ENCODE data around the gene ST3GAL3. TPM values are rescaled to one million over a fixed set of nuclear protein-coding genes. Genes with fewer than 3 reads are reported as not detected.

Gene ST3GAL3
- 10 to 100 TPM; 15.8 to 20.9 TPM for total RNA-seq

- Mint-ChIP-seq H3K4me3 (peak within 1 kb of the TSS; percentile 89), H3K27ac (peak within 1 kb of the TSS; percentile 83), H3K27me3 (no peaks in the 10 kb centered on the region), H3K4me1 (peaks cover 32% of the 10 kb centered on the region), H3K36me3 (ENCODE audit: low read depth) (peaks cover 29% of the 10 kb centered on the region), H3K9me3 (ENCODE audit: low read depth) (no peaks in the 10 kb centered on the region)
- CTCF ChIA-PET, result interaction anchor here (0.6 to 1.3 kb wide), 6 partner anchors 19 to 240 kb away, joined by 3 to 6 read pairs (median 3); partner anchors contain the start of genes IPO13 and KDM4A
- POLR2A ChIA-PET, result interaction anchor here (0.6 to 1.5 kb wide), 5 partner anchors 8 to 1014 kb away, joined by 3 to 13 read pairs (median 3); partner anchors contain the start of gene KDM4A
- peak; percentile 97 for DNase-seq
- peak; percentile 97 for ATAC-seq
- intact Hi-C loops (cut with DNase I, micrococcal nuclease), result loop anchor here (1.0 to 5.0 kb wide), 21 partner anchors 57 to 1245 kb away; partner anchors contain the start of genes IPO13 (in 2 of the 2), KDM4A (in 2 of the 2), ARTN (in 1 of the 2) and ATP6V0B (in 1 of the 2)
These were observed at the start of gene ST3GAL3 for GRCh38 chr1:43707190-43708001. TSS of gene ST3GAL3 (plus strand) at chr1:43707536. CDS start at chr1:43736263, 28,727 bp downstream.

- DNase-seq (no peak), ATAC-seq (no peak)
- Mint-ChIP-seq H3K9me3 (ENCODE audit: low read depth) (no peaks in the 10 kb centered on the region), H3K27me3 (no peaks in the 10 kb centered on the region), H3K4me1 (peaks cover 12% of the 10 kb centered on the region), H3K36me3 (ENCODE audit: low read depth) (peaks cover 60% of the 10 kb centered on the region), H3K27ac (no peak overlapping the region), H3K4me3 (no peak overlapping the region)
- intact Hi-C loops (cut with DNase I, micrococcal nuclease), result no loop called here
- POLR2A ChIA-PET, result interaction anchor here (1.8 kb wide), 1 partner anchor 9 kb away, joined by 6 read pairs; the partner anchor contains the start of gene KDM4A
- CTCF ChIA-PET, result interaction anchor here (0.9 to 1.2 kb wide), 2 partner anchors 15 kb away, joined by 4 read pairs; no protein-coding TSS in a partner anchor
These were observed 47.8 kb upstream of the ST3GAL3 start for GRCh38 chr1:43659212-43660166.

GRCh38 chr1:43660355-43660754, 47.0 kb upstream of the ST3GAL3 start:
- no peak overlapping the region for H3K27ac Mint-ChIP-seq
- H3K4me3 Mint-ChIP-seq, result no peak overlapping the region
- intact Hi-C loops (cut with DNase I, micrococcal nuclease), result no loop called here
- DNase-seq, result no peak
- ChIA-PET CTCF (interaction anchor here (0.9 kb wide), 1 partner anchor 16 kb away, joined by 4 read pairs; no protein-coding TSS in a partner anchor), POLR2A (interaction anchor here (0.6 kb wide), 1 partner anchor 133 kb away, joined by 3 read pairs; no protein-coding TSS in a partner anchor)
- H3K27me3 Mint-ChIP-seq, result no peaks in the 10 kb centered on the region
- peaks cover 58% of the 10 kb centered on the region for H3K36me3 Mint-ChIP-seq (ENCODE audit: low read depth)
- no peak for ATAC-seq
- H3K4me1 Mint-ChIP-seq, result peaks cover 15% of the 10 kb centered on the region
- no peaks in the 10 kb centered on the region for H3K9me3 Mint-ChIP-seq (ENCODE audit: low read depth)

GRCh38 chr1:43664369-43664768, 43.0 kb upstream of the ST3GAL3 start:
- Mint-ChIP-seq H3K27me3 (no peaks in the 10 kb centered on the region), H3K4me3 (no peak overlapping the region), H3K27ac (peak overlapping the region; percentile 21), H3K4me1 (peaks cover 15% of the 10 kb centered on the region), H3K9me3 (ENCODE audit: low read depth) (no peaks in the 10 kb centered on the region), H3K36me3 (ENCODE audit: low read depth) (peaks cover 73% of the 10 kb centered on the region)
- DNase-seq (no peak), ATAC-seq (peak; percentile 33)
- ChIA-PET CTCF (no interaction called here), POLR2A (interaction anchor here (0.6 kb wide), 1 partner anchor 50 kb away, joined by 3 read pairs; no protein-coding TSS in a partner anchor)
- intact Hi-C loops (cut with DNase I, micrococcal nuclease), result no loop called here

- DNase-seq (no peak), ATAC-seq (no peak)
- Mint-ChIP-seq H3K27ac (no peak overlapping the region), H3K4me1 (peaks cover 11% of the 10 kb centered on the region), H3K36me3 (ENCODE audit: low read depth) (peaks cover 75% of the 10 kb centered on the region), H3K9me3 (ENCODE audit: low read depth) (no peaks in the 10 kb centered on the region), H3K27me3 (no peaks in the 10 kb centered on the region), H3K4me3 (no peak overlapping the region)
- intact Hi-C loops (cut with DNase I, micrococcal nuclease), result no loop called here
- ChIA-PET POLR2A (interaction anchor here (1.2 to 1.6 kb wide), 2 partner anchors 14 to 16 kb away, joined by 5 to 7 read pairs; partner anchors contain the start of gene KDM4A), CTCF (interaction anchor here (1.1 to 1.7 kb wide), 4 partner anchors 8 to 268 kb away, joined by 3 to 5 read pairs (median 4); no protein-coding TSS in a partner anchor)
These were observed 40.7 kb upstream of the ST3GAL3 start for GRCh38 chr1:43666608-43667007.

- Mint-ChIP-seq H3K9me3 (ENCODE audit: low read depth) (no peaks in the 10 kb centered on the region), H3K4me1 (peaks cover 8% of the 10 kb centered on the region), H3K36me3 (ENCODE audit: low read depth) (peaks cover 73% of the 10 kb centered on the region), H3K4me3 (no peak overlapping the region), H3K27ac (no peak overlapping the region), H3K27me3 (no peaks in the 10 kb centered on the region)
- intact Hi-C loops (cut with DNase I, micrococcal nuclease), result no loop called here
- no peak for ATAC-seq
- ChIA-PET CTCF (interaction anchor here (0.6 kb wide), 1 partner anchor 363 kb away, joined by 3 read pairs; no protein-coding TSS in a partner anchor), POLR2A (interaction anchor here (0.6 kb wide), 1 partner anchor 59 kb away, joined by 8 read pairs; no protein-coding TSS in a partner anchor)
- no peak for DNase-seq
These were observed 38.4 kb upstream of the ST3GAL3 start for GRCh38 chr1:43668956-43669355.

- ATAC-seq (no peak), DNase-seq (no peak)
- Mint-ChIP-seq H3K27ac (no peak overlapping the region), H3K27me3 (no peaks in the 10 kb centered on the region), H3K9me3 (ENCODE audit: low read depth) (no peaks in the 10 kb centered on the region), H3K4me3 (no peak overlapping the region), H3K36me3 (ENCODE audit: low read depth) (peaks cover 67% of the 10 kb centered on the region), H3K4me1 (no peaks in the 10 kb centered on the region)
- ChIA-PET CTCF (no interaction called here), POLR2A (no interaction called here)
- intact Hi-C loops (cut with DNase I, micrococcal nuclease), result no loop called here
These were observed 37.5 kb upstream of the ST3GAL3 start for GRCh38 chr1:43669878-43670277.

GRCh38 chr1:43671193-43671592, 36.1 kb upstream of the ST3GAL3 start:
- Mint-ChIP-seq H3K4me3 (no peak overlapping the region), H3K4me1 (no peaks in the 10 kb centered on the region), H3K27ac (no peak overlapping the region), H3K36me3 (ENCODE audit: low read depth) (peaks cover 65% of the 10 kb centered on the region), H3K27me3 (no peaks in the 10 kb centered on the region), H3K9me3 (ENCODE audit: low read depth) (no peaks in the 10 kb centered on the region)
- DNase-seq (no peak), ATAC-seq (no peak)
- ChIA-PET POLR2A (interaction anchor here (2.1 kb wide), 1 partner anchor 21 kb away, joined by 5 read pairs; the partner anchor contains the start of gene KDM4A), CTCF (no interaction called here)
- intact Hi-C loops (cut with DNase I, micrococcal nuclease), result no loop called here

GRCh38 chr1:43671626-43672330, 35.6 kb upstream of the ST3GAL3 start:
- no peaks in the 10 kb centered on the region for H3K27me3 Mint-ChIP-seq
- intact Hi-C loops (cut with DNase I, micrococcal nuclease), result no loop called here
- H3K4me3 Mint-ChIP-seq, result no peak overlapping the region
- ChIA-PET CTCF (interaction anchor here (0.8 to 1.3 kb wide), 2 partner anchors 20 to 22 kb away, joined by 3 read pairs; no protein-coding TSS in a partner anchor), POLR2A (interaction anchor here (0.5 to 2.1 kb wide), 2 partner anchors 21 to 369 kb away, joined by 3 to 5 read pairs; partner anchors contain the start of gene KDM4A)
- H3K4me1 Mint-ChIP-seq, result no peaks in the 10 kb centered on the region
- DNase-seq (no peak), ATAC-seq (no peak)
- H3K27ac Mint-ChIP-seq, result no peak overlapping the region
- H3K9me3 Mint-ChIP-seq (ENCODE audit: low read depth), result no peaks in the 10 kb centered on the region
- peaks cover 60% of the 10 kb centered on the region for H3K36me3 Mint-ChIP-seq (ENCODE audit: low read depth)

GRCh38 chr1:43673261-43673660, 34.1 kb upstream of the ST3GAL3 start:
- ChIA-PET CTCF (no interaction called here), POLR2A (no interaction called here)
- intact Hi-C loops (cut with DNase I, micrococcal nuclease), result no loop called here
- ATAC-seq, result no peak
- Mint-ChIP-seq H3K4me1 (no peaks in the 10 kb centered on the region), H3K27me3 (no peaks in the 10 kb centered on the region), H3K27ac (no peak overlapping the region), H3K36me3 (ENCODE audit: low read depth) (peaks cover 54% of the 10 kb centered on the region), H3K4me3 (no peak overlapping the region), H3K9me3 (ENCODE audit: low read depth) (no peaks in the 10 kb centered on the region)
- DNase-seq, result no peak

Data from activated CD4-positive, alpha-beta T cell treated with anti-CD3 and anti-CD28 coated beads for 36 hours (primary cell).